Epithelial cell of proximal tubule (primary cell): ENCODE measurements around the gene EMB. TPM values are rescaled to one million over a fixed set of nuclear protein-coding genes. Genes with fewer than 3 reads are reported as not detected.
"Not testable (repeated sequence)": the region's sequence is repeated elsewhere in the genome, so short reads cannot be mapped to it uniquely, and the experiment has no call there.

Experiments used
- DNase-seq: peaks from one replicate; pipeline ENCODE4 v3.0.0-alpha.2; 2011; ENCODE audit warnings: low read depth
- H3K4me3 ChIP-seq: 2 replicates; pipeline ENCODE4 v1.5.1; 2011; ENCODE audit warnings: low read depth, mild to moderate bottlenecking, low read length
- CTCF ChIP-seq: conservative IDR thresholded peaks from 2 replicates; pipeline ENCODE4 v1.5.1; 2012; ENCODE audit warnings: low read depth, mild to moderate bottlenecking, low read length
- total RNA-seq: library from RNA; depleted of rRNA; stranded (reverse); fragments of >200 nt; gene quantifications from 2 replicates; pipeline ENCODE4 v1.2.3, GENCODE V29; 2015

Gene EMB
- total RNA-seq, 1 donor from 2014 or later: 4.3 TPM

GRCh38 chr5:50401336-50401735 lies 39.8 kb downstream of the EMB start:
- no peak for DNase-seq
- TF ChIP-seq CTCF: no peak
- H3K4me3 ChIP-seq: no peak overlapping the region

GRCh38 chr5:50393925-50394609 lies 47.0 kb downstream of the EMB start:
- not testable (repeated sequence) for H3K4me3 ChIP-seq, DNase-seq

- not testable (repeated sequence) for H3K4me3 ChIP-seq, DNase-seq
These were observed 48.8 kb downstream of the EMB start for GRCh38 chr5:50392289-50392688.

- H3K4me3 ChIP-seq, DNase-seq: not testable (repeated sequence)
These were observed 56.7 kb downstream of the EMB start for GRCh38 chr5:50384381-50384780.

- H3K4me3 ChIP-seq, DNase-seq: not testable (repeated sequence)
These were observed 64.4 kb downstream of the EMB start for GRCh38 chr5:50376696-50377095.

- DNase-seq, H3K4me3 ChIP-seq: not testable (repeated sequence)
These were observed 71.6 kb downstream of the EMB start for GRCh38 chr5:50369287-50370033.

GRCh38 chr5:50365426-50366251 lies 75.4 kb downstream of the EMB start:
- no peak for TF ChIP-seq CTCF
- no peak for DNase-seq
- H3K4me3 ChIP-seq: no peak overlapping the region

- DNase-seq, H3K4me3 ChIP-seq: not testable (repeated sequence)
These were observed 76.4 kb downstream of the EMB start for GRCh38 chr5:50364535-50365309.

GRCh38 chr5:50359187-50359586 lies 81.9 kb downstream of the EMB start:
- TF ChIP-seq CTCF: no peak

More at GRCh38 chr5:50359187-50359586, 81.9 kb downstream of the EMB start:
- no peak overlapping the region for H3K4me3 ChIP-seq
- DNase-seq: no peak
